Measurements from ENCODE around the gene SLC10A3.

SLC10A3 gene

GRCh38 chrX:154452823-154453222 lies 37.6 kb downstream of the SLC10A3 start:
- CTCF ChIA-PET = no interaction called here
- no peak for TF ChIP-seq ARNT (IDR thresholded peaks at IDR 0.05)
- no peak for TF ChIP-seq SUZ12 (IDR thresholded peaks at IDR 0.05)
- no peak for TF ChIP-seq ELF4 (IDR thresholded peaks at IDR 0.05)
- no peak for TF ChIP-seq SP1 (IDR thresholded peaks at IDR 0.05)
- no peak for TF ChIP-seq L3MBTL2 (conservative IDR thresholded peaks at IDR 0.05)
- no peak for TF ChIP-seq BHLHE40 (IDR thresholded peaks at IDR 0.05; ENCODE audit: borderline replicate concordance)
- no peak for TF ChIP-seq HDGF (IDR thresholded peaks at IDR 0.05; ENCODE audit: borderline replicate concordance)
- TF ChIP-seq LEF1 (IDR thresholded peaks at IDR 0.05; ENCODE audit: borderline replicate concordance) = no peak
- TF ChIP-seq NFRKB (IDR thresholded peaks at IDR 0.05) = no peak
- TF ChIP-seq TARDBP (IDR thresholded peaks at IDR 0.05) = no peak
- TF ChIP-seq CTBP1 (IDR thresholded peaks at IDR 0.05; ENCODE audit: borderline replicate concordance) = no peak
- TF ChIP-seq FOXM1 (IDR thresholded peaks at IDR 0.05; ENCODE audit: borderline replicate concordance) = no peak
- no peak for TF ChIP-seq ZNF384 (IDR thresholded peaks at IDR 0.05)
- no peak for TF ChIP-seq FOXK2 (IDR thresholded peaks at IDR 0.05)
- POLR2A ChIA-PET = interaction anchor here (0.9 kb wide), 1 partner anchor 11 kb away, joined by 4 read pairs; no protein-coding TSS in a partner anchor
- no peak for DNase-seq (ENCODE audit: extremely low spot score)

GRCh38 chrX:154450312-154450711 lies 40.1 kb downstream of the SLC10A3 start:
- TF ChIP-seq FOXA1 (IDR thresholded peaks at IDR 0.05) (no peak), LEF1 (IDR thresholded peaks at IDR 0.05; ENCODE audit: borderline replicate concordance) (no peak), SUZ12 (IDR thresholded peaks at IDR 0.05) (no peak), CTBP1 (IDR thresholded peaks at IDR 0.05; ENCODE audit: borderline replicate concordance) (no peak), ZNF384 (IDR thresholded peaks at IDR 0.05) (no peak), L3MBTL2 (conservative IDR thresholded peaks at IDR 0.05) (no peak), PKNOX1 (IDR thresholded peaks at IDR 0.05) (no peak), FOXK2 (IDR thresholded peaks at IDR 0.05) (no peak)
- ChIA-PET CTCF (no interaction called here), POLR2A (interaction anchor here (1.2 kb wide), 1 partner anchor 40 kb away, joined by 3 read pairs; the partner anchor contains the start of gene SLC10A3)
- DNase-seq (ENCODE audit: extremely low spot score) = no peak

GRCh38 chrX:154449618-154450017 lies 40.8 kb downstream of the SLC10A3 start:
- DNase-seq (ENCODE audit: extremely low spot score) = no peak
- TF ChIP-seq FOXM1 (IDR thresholded peaks at IDR 0.05; ENCODE audit: borderline replicate concordance) (no peak), TARDBP (IDR thresholded peaks at IDR 0.05) (no peak), FOXK2 (IDR thresholded peaks at IDR 0.05) (no peak), NFRKB (IDR thresholded peaks at IDR 0.05) (no peak), BHLHE40 (IDR thresholded peaks at IDR 0.05; ENCODE audit: borderline replicate concordance) (no peak), ARNT (IDR thresholded peaks at IDR 0.05) (no peak), FOXA1 (IDR thresholded peaks at IDR 0.05) (no peak), ZNF384 (IDR thresholded peaks at IDR 0.05) (no peak), PKNOX1 (IDR thresholded peaks at IDR 0.05) (no peak), ELF4 (IDR thresholded peaks at IDR 0.05) (no peak), CTBP1 (IDR thresholded peaks at IDR 0.05; ENCODE audit: borderline replicate concordance) (no peak), SUZ12 (IDR thresholded peaks at IDR 0.05) (no peak), LEF1 (IDR thresholded peaks at IDR 0.05; ENCODE audit: borderline replicate concordance) (no peak)
- CTCF ChIA-PET = no interaction called here
- POLR2A ChIA-PET = interaction anchor here (1.2 to 1.7 kb wide), 2 partner anchors 11 to 41 kb away, joined by 3 read pairs; partner anchors contain the start of gene SLC10A3

GRCh38 chrX:154448484-154448883 lies 41.9 kb downstream of the SLC10A3 start:
- ChIA-PET CTCF (interaction anchor here (0.9 kb wide), 1 partner anchor 13 kb away, joined by 3 read pairs; no protein-coding TSS in a partner anchor), POLR2A (interaction anchor here (0.6 to 1.7 kb wide), 2 partner anchors 9 to 18 kb away, joined by 3 to 4 read pairs; no protein-coding TSS in a partner anchor)
- no peak for DNase-seq (ENCODE audit: extremely low spot score)
- TF ChIP-seq FOXA1 (IDR thresholded peaks at IDR 0.05) (no peak), TARDBP (IDR thresholded peaks at IDR 0.05) (no peak), ELF4 (IDR thresholded peaks at IDR 0.05) (no peak)

- TF ChIP-seq FOXA1 (IDR thresholded peaks at IDR 0.05) (no peak), HDGF (IDR thresholded peaks at IDR 0.05; ENCODE audit: borderline replicate concordance) (no peak), SUZ12 (IDR thresholded peaks at IDR 0.05) (no peak), LEF1 (IDR thresholded peaks at IDR 0.05; ENCODE audit: borderline replicate concordance) (no peak), ARNT (IDR thresholded peaks at IDR 0.05) (no peak), PKNOX1 (IDR thresholded peaks at IDR 0.05) (no peak), ELF4 (IDR thresholded peaks at IDR 0.05) (no peak), FOXM1 (IDR thresholded peaks at IDR 0.05; ENCODE audit: borderline replicate concordance) (no peak), ZNF384 (IDR thresholded peaks at IDR 0.05) (no peak), FOXK2 (IDR thresholded peaks at IDR 0.05) (no peak), BHLHE40 (IDR thresholded peaks at IDR 0.05; ENCODE audit: borderline replicate concordance) (no peak), L3MBTL2 (conservative IDR thresholded peaks at IDR 0.05) (no peak), TARDBP (IDR thresholded peaks at IDR 0.05) (no peak)
- ChIA-PET CTCF (no interaction called here), POLR2A (interaction anchor here (1.0 to 1.6 kb wide), 4 partner anchors 13 to 56 kb away, joined by 3 to 4 read pairs (median 4); no protein-coding TSS in a partner anchor)
- no peak for DNase-seq (ENCODE audit: extremely low spot score)
Observed at GRCh38 chrX:154446430-154446829, 44.0 kb downstream of the SLC10A3 start.

- ChIA-PET CTCF (no interaction called here), POLR2A (interaction anchor here (1.0 to 1.8 kb wide), 6 partner anchors 13 to 48 kb away, joined by 3 to 6 read pairs (median 4); partner anchors contain the start of gene RPL10)
- no peak for DNase-seq (ENCODE audit: extremely low spot score)
- TF ChIP-seq L3MBTL2 (conservative IDR thresholded peaks at IDR 0.05) = no peak
- TF ChIP-seq NFRKB (IDR thresholded peaks at IDR 0.05) = no peak
- no peak for TF ChIP-seq SP1 (IDR thresholded peaks at IDR 0.05)
- TF ChIP-seq PKNOX1 (IDR thresholded peaks at IDR 0.05) = no peak
- no peak for TF ChIP-seq HDGF (IDR thresholded peaks at IDR 0.05; ENCODE audit: borderline replicate concordance)
- TF ChIP-seq FOXA1 (IDR thresholded peaks at IDR 0.05) = no peak
- TF ChIP-seq ZNF384 (IDR thresholded peaks at IDR 0.05) = no peak
- no peak for TF ChIP-seq FOXM1 (IDR thresholded peaks at IDR 0.05; ENCODE audit: borderline replicate concordance)
- TF ChIP-seq ARNT (IDR thresholded peaks at IDR 0.05) = no peak
- TF ChIP-seq LEF1 (IDR thresholded peaks at IDR 0.05; ENCODE audit: borderline replicate concordance) = no peak
- TF ChIP-seq CTBP1 (IDR thresholded peaks at IDR 0.05; ENCODE audit: borderline replicate concordance) = no peak
- no peak for TF ChIP-seq TARDBP (IDR thresholded peaks at IDR 0.05)
- no peak for TF ChIP-seq ELF4 (IDR thresholded peaks at IDR 0.05)
- no peak for TF ChIP-seq FOXK2 (IDR thresholded peaks at IDR 0.05)
- TF ChIP-seq SUZ12 (IDR thresholded peaks at IDR 0.05) = no peak
Observed at GRCh38 chrX:154445776-154446175, 44.7 kb downstream of the SLC10A3 start.

Measured in HEK293T (cell line).